GM12891 (cell line): Measurements from ENCODE around the gene CSNK1E.
"Not testable (repeated sequence)": the region's sequence is repeated elsewhere in the genome, so short reads cannot be mapped to it uniquely, and the experiment has no call there.

Source experiments
- PAX5 ChIP-seq: IDR thresholded peaks from 2 replicates; pipeline ENCODE4 v1.6.1; 2011; ENCODE audit warnings: low read length, moderate library complexity, mild to moderate bottlenecking; ENCODE audit not compliant: insufficient read depth, severe bottlenecking
- POLR2A ChIP-seq: IDR thresholded peaks from 2 replicates; pipeline ENCODE4 v1.6.1; 2011; ENCODE audit warnings: low read depth, low read length, control low read depth
- POLR2AphosphoS5 ChIP-seq: IDR thresholded peaks from 2 replicates; pipeline ENCODE4 v1.6.1; 2011; ENCODE audit warnings: low read depth, low read length, control low read depth
- POU2F2 ChIP-seq: IDR thresholded peaks from 2 replicates; pipeline ENCODE4 v1.6.1; 2011; ENCODE audit warnings: low read depth, mild to moderate bottlenecking, control low read depth, low read length, moderate library complexity
- TAF1 ChIP-seq: IDR thresholded peaks from 2 replicates; pipeline ENCODE4 v1.6.1; 2011; ENCODE audit warnings: low read depth, low read length, control low read depth

DNA sequence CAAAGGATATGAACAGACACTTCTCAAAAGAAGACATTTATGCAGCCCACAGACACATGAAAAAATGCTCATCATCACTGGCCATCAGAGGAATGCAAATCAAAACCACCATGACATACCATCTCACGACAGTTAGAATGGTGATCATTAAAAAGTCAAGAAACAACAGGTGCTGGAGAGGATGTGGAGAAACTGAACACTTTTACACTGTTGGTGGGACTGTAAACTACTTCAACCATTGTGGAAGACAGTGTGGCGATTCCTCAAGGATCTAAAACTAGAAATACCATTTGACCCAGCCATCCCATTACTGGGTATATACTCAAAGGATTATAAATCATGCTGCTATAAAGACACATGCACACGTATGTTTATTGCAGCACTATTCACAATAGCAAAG, 48.6 kb upstream of the CSNK1E start:
- not testable (repeated sequence) for TF ChIP-seq POLR2A, PAX5, POU2F2, TAF1, POLR2AphosphoS5
